ENCODE data around the gene REEP3.

REEP3 gene

GRCh38 chr10:63591600-63592379 lies 70.6 kb downstream of the REEP3 start:
- DNase-seq: no peak

- DNase-seq: no peak
These were observed 72.4 kb downstream of the REEP3 start for GRCh38 chr10:63593576-63593975.

GRCh38 chr10:63595072-63595471 lies 73.9 kb downstream of the REEP3 start:
- DNase-seq: no peak

GRCh38 chr10:63596924-63597323 lies 75.7 kb downstream of the REEP3 start:
- DNase-seq: no peak

- DNase-seq: no peak
These were observed 79.3 kb downstream of the REEP3 start for GRCh38 chr10:63600540-63600939.

- no peak for DNase-seq
These were observed 82.7 kb downstream of the REEP3 start for GRCh38 chr10:63603709-63604445.

- no peak for DNase-seq
These were observed 84.2 kb downstream of the REEP3 start for GRCh38 chr10:63605197-63605967.

GRCh38 chr10:63608511-63608910 lies 87.3 kb downstream of the REEP3 start:
- no peak for DNase-seq

- DNase-seq: no peak
These were observed 89.9 kb downstream of the REEP3 start for GRCh38 chr10:63611078-63611477.

GRCh38 chr10:63614371-63614891 lies 93.2 kb downstream of the REEP3 start:
- DNase-seq: peak; percentile 21

- DNase-seq: no peak
These were observed 97.4 kb downstream of the REEP3 start for GRCh38 chr10:63618552-63618951.

- no peak for DNase-seq
These were observed 98.2 kb downstream of the REEP3 start for GRCh38 chr10:63619426-63619825.

- DNase-seq: no peak
These were observed 100.9 kb downstream of the REEP3 start for GRCh38 chr10:63622097-63622496.

- DNase-seq: no peak
These were observed 103.5 kb downstream of the REEP3 start for GRCh38 chr10:63624701-63625100.

GRCh38 chr10:63627396-63627795 lies 106.2 kb downstream of the REEP3 start:
- no peak for DNase-seq

- no peak for DNase-seq
These were observed 106.7 kb downstream of the REEP3 start for GRCh38 chr10:63627881-63628296.

- DNase-seq: peak; percentile 73
These were observed 107.5 kb downstream of the REEP3 start for GRCh38 chr10:63628526-63629362.

- DNase-seq: peak; percentile 60
These were observed 108.3 kb downstream of the REEP3 start for GRCh38 chr10:63629363-63630084.

- DNase-seq: no peak
These were observed 109.1 kb downstream of the REEP3 start for GRCh38 chr10:63630085-63630930.

GRCh38 chr10:63630931-63631680 lies 109.9 kb downstream of the REEP3 start:
- no peak for DNase-seq

All from NCI-H524 treated with DMSO at 0.1 percent for 48 hours (cell line).